Neural cell (in vitro differentiated cells): ENCODE measurements around the gene TECTB.

Experiments
- EP300 ChIP-seq: fragments of 450-650 bp; conservative IDR thresholded peaks from 2 replicates; pipeline ENCODE4 v1.6.1; 2014; ENCODE audit warnings: antibody characterized with exemption, mild to moderate bottlenecking, moderate library complexity; ENCODE audit not compliant: poor library complexity, severe bottlenecking
- EZH2 ChIP-seq: fragments of 200-600, 300-800 bp; shearing (Covaris generic), sonication (generic); IDR thresholded peaks from 2 replicates; pipeline ENCODE4 v1.6.1; 2014; ENCODE audit warnings: antibody characterized with exemption, low read length, borderline replicate concordance, mild to moderate bottlenecking; ENCODE audit not compliant: insufficient read depth, poor library complexity, severe bottlenecking
- RAD21 ChIP-seq: fragments of 450-650 bp; conservative IDR thresholded peaks from 2 replicates; pipeline ENCODE4 v1.6.1; 2014; ENCODE audit warnings: antibody characterized with exemption, mild to moderate bottlenecking, moderate library complexity

GRCh38 chr10:112269266-112269665 lies 13.9 kb upstream of the TECTB start:
- TF ChIP-seq EZH2 (no peak), EP300 (no peak), RAD21 (no peak)
